Activated CD8-positive, alpha-beta T cell treated with anti-CD3 and anti-CD28 coated beads for 36 hours (primary cell): Measurements from ENCODE around the gene CYP3A5. TPM values are rescaled to one million over a fixed set of nuclear protein-coding genes. Genes with fewer than 3 reads are reported as not detected.

ENCODE experiments used
- ATAC-seq: fragments of 200-7000 bp; cut with Tn5 transposase; one replicate; pipeline ENCODE4 v1.10.0; 2021; ENCODE audit warnings: mild to moderate bottlenecking, moderate library complexity
- CTCF ChIA-PET: fragments of 350-600 bp; sonication (Branson Sonifier 250); formaldehyde crosslinking; loops from one replicate; lab custom pipeline; 2021; ENCODE audit warnings: antibody characterized with exemption; lab: Charles Lee
- POLR2A ChIA-PET: fragments of 350-600 bp; sonication (Branson Sonifier 250); formaldehyde crosslinking; loops from one replicate; lab custom pipeline; 2021; ENCODE audit warnings: antibody characterized with exemption; lab: Charles Lee
- DNase-seq: peaks from one replicate; pipeline ENCODE4 v3.0.0-alpha.2; 2020
- H3K27ac Mint-ChIP-seq: one replicate; pipeline ENCODE4 v1.8.0; 2021; ENCODE audit warnings: mild to moderate bottlenecking, mixed read lengths
- H3K27me3 Mint-ChIP-seq: one replicate; pipeline ENCODE4 v1.8.0; 2021; ENCODE audit warnings: mixed read lengths
- H3K36me3 Mint-ChIP-seq: one replicate; pipeline ENCODE4 v1.8.0; 2021; ENCODE audit warnings: low read depth, mixed read lengths
- H3K4me1 Mint-ChIP-seq: one replicate; pipeline ENCODE4 v1.8.0; 2021; ENCODE audit warnings: low read depth, mixed read lengths
- H3K4me3 Mint-ChIP-seq: one replicate; pipeline ENCODE4 v1.8.0; 2021; ENCODE audit warnings: mild to moderate bottlenecking, moderate library complexity, mixed read lengths
- H3K9me3 Mint-ChIP-seq: one replicate; pipeline ENCODE4 v1.8.0; 2021; ENCODE audit warnings: mixed read lengths
- CTCF ChIP-seq: fragments of 200-600 bp; IDR thresholded peaks from one replicate; pipeline ENCODE4 v1.8.0; 2022; ENCODE audit warnings: antibody characterized with exemption, mild to moderate bottlenecking
- intact Hi-C: fragments of 100-400 bp; cut with micrococcal nuclease; formaldehyde crosslinking; loops from one replicate; pipeline ENCODE4 v1.10.0; 2022
- total RNA-seq, 2 experiments: library from RNA; stranded (reverse); gene quantifications; one replicate each; pipeline ENCODE4 v1.2.3, GENCODE V29; 2021

CYP3A5 gene
- total RNA-seq, 2 experiments from 2014 or later = not detected

- ATAC-seq (no peak), DNase-seq (no peak)
- ChIA-PET CTCF (no interaction called here), POLR2A (interaction anchor here (1.1 to 1.4 kb wide), 2 partner anchors 8 to 17 kb away, joined by 3 read pairs; no protein-coding TSS in a partner anchor)
- no peaks in the 10 kb centered on the region for H3K9me3 Mint-ChIP-seq
- TF ChIP-seq CTCF = no peak
- no peak overlapping the region for H3K27ac Mint-ChIP-seq
- no peaks in the 10 kb centered on the region for H3K36me3 Mint-ChIP-seq
- H3K4me1 Mint-ChIP-seq = no peaks in the 10 kb centered on the region
- intact Hi-C loops = no loop called here
- H3K4me3 Mint-ChIP-seq = no peak overlapping the region
- no peaks in the 10 kb centered on the region for H3K27me3 Mint-ChIP-seq
Observed at GRCh38 chr7:99607548-99607947, 72.2 kb downstream of the CYP3A5 start.

- CTCF ChIA-PET = interaction anchor here (0.9 kb wide), 1 partner anchor 11 kb away, joined by 3 read pairs; the partner anchor contains the start of gene ZSCAN25
- no peak for ATAC-seq
- DNase-seq = no peak
- intact Hi-C loops = no loop called here
- no peaks in the 10 kb centered on the region for H3K36me3 Mint-ChIP-seq
- no peak for TF ChIP-seq CTCF
- no peaks in the 10 kb centered on the region for H3K4me1 Mint-ChIP-seq
- H3K9me3 Mint-ChIP-seq = no peaks in the 10 kb centered on the region
- no peak overlapping the region for H3K27ac Mint-ChIP-seq
- H3K4me3 Mint-ChIP-seq = no peak overlapping the region
- POLR2A ChIA-PET = interaction anchor here (1.4 kb wide), 1 partner anchor 9 kb away, joined by 3 read pairs; no protein-coding TSS in a partner anchor
- no peaks in the 10 kb centered on the region for H3K27me3 Mint-ChIP-seq
Observed at GRCh38 chr7:99606531-99606930, 73.3 kb downstream of the CYP3A5 start.

- Mint-ChIP-seq H3K9me3 (no peaks in the 10 kb centered on the region), H3K4me3 (no peak overlapping the region), H3K36me3 (no peaks in the 10 kb centered on the region), H3K27ac (no peak overlapping the region), H3K27me3 (no peaks in the 10 kb centered on the region), H3K4me1 (no peaks in the 10 kb centered on the region)
- ATAC-seq (no peak), DNase-seq (no peak)
- TF ChIP-seq CTCF = no peak
- intact Hi-C loops = no loop called here
- CTCF ChIA-PET = no interaction called here
- POLR2A ChIA-PET = interaction anchor here (1.5 kb wide), 1 partner anchor 11 kb away, joined by 8 read pairs; the partner anchor contains the start of gene ZSCAN25
Observed at GRCh38 chr7:99605527-99605926, 74.3 kb downstream of the CYP3A5 start.

- no peaks in the 10 kb centered on the region for H3K4me1 Mint-ChIP-seq
- no peak for TF ChIP-seq CTCF
- no peak overlapping the region for H3K27ac Mint-ChIP-seq
- CTCF ChIA-PET = no interaction called here
- H3K4me3 Mint-ChIP-seq = no peak overlapping the region
- no peaks in the 10 kb centered on the region for H3K36me3 Mint-ChIP-seq
- DNase-seq (no peak), ATAC-seq (no peak)
- H3K27me3 Mint-ChIP-seq = no peaks in the 10 kb centered on the region
- intact Hi-C loops = no loop called here
- H3K9me3 Mint-ChIP-seq = no peaks in the 10 kb centered on the region
- POLR2A ChIA-PET = no interaction called here
Observed at GRCh38 chr7:99601656-99602310, 78.0 kb downstream of the CYP3A5 start.

DNA sequence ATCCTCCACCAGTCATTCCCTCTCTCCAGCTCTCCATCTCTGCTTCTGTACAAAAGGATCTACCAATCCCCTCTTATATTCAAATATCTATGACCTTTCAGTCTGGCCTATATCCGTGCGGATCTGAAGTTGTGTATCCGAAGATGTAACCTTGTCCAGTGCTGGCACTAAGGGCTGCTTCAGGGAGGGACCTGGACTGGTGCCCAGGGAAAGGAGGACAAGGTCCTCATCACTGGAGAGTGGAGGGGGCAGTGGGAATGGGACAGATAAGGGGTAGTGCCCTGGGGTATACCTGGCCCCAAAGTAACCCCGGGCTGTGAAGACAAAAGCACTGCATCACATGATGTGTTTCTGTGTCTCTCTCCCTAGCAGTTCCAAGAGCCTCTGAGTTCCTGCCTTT lies 80.0 kb downstream of the CYP3A5 start:
- no peak overlapping the region for H3K27ac Mint-ChIP-seq
- no peaks in the 10 kb centered on the region for H3K4me1 Mint-ChIP-seq
- ChIA-PET POLR2A (no interaction called here), CTCF (no interaction called here)
- no peaks in the 10 kb centered on the region for H3K36me3 Mint-ChIP-seq
- no peaks in the 10 kb centered on the region for H3K9me3 Mint-ChIP-seq
- H3K27me3 Mint-ChIP-seq = no peaks in the 10 kb centered on the region
- DNase-seq = no peak
- no peak for ATAC-seq
- intact Hi-C loops = no loop called here
- no peak overlapping the region for H3K4me3 Mint-ChIP-seq
- no peak for TF ChIP-seq CTCF

Other genes with a start within 250 kb of the CYP3A5 start
- gene PTCD1, start 241.2 kb downstream of the CYP3A5 start, total RNA-seq = 1 to 10 TPM; 7.2 to 8.2 TPM
- gene CPSF4, start 241.1 kb downstream of the CYP3A5 start, total RNA-seq = 10 to 100 TPM; 62.3 to 64.6 TPM
- 100 to 1,000 TPM; 416 to 417 TPM for gene ATP5MF, start 213.8 kb downstream of the CYP3A5 start, total RNA-seq
- 10 to 100 TPM; 18.8 to 19.1 TPM for gene ZNF789, start 207.1 kb downstream of the CYP3A5 start, total RNA-seq
- gene ZNF394, start 179.7 kb downstream of the CYP3A5 start, total RNA-seq = 10 to 100 TPM; 25.9 to 28.0 TPM
- 1 to 10 TPM; 7.6 to 7.9 TPM for gene ZKSCAN5, start 175.3 kb downstream of the CYP3A5 start, total RNA-seq
- gene FAM200A, start 127.9 kb downstream of the CYP3A5 start, total RNA-seq = 1 to 10 TPM; 4.8 to 4.9 TPM
- gene ZNF655, start 121.4 kb downstream of the CYP3A5 start, total RNA-seq = 10 to 100 TPM; 63.0 to 65.2 TPM
- 1 to 10 TPM in 1 of 2 experiments, under 1 TPM in 1; 0.92 to 2.2 TPM for gene TMEM225B, start 81.7 kb downstream of the CYP3A5 start, total RNA-seq
- gene ZSCAN25, start 63.0 kb downstream of the CYP3A5 start, total RNA-seq = 10 to 100 TPM; 31.8 to 35.8 TPM
- not detected for gene CYP3A7, start 55.2 kb upstream of the CYP3A5 start, total RNA-seq
- gene CYP3A4, start 104.2 kb upstream of the CYP3A5 start, total RNA-seq = not detected
- not detected for gene CYP3A43, start 148.0 kb upstream of the CYP3A5 start, total RNA-seq
- not detected for gene OR2AE1, start 197.0 kb upstream of the CYP3A5 start, total RNA-seq
- 10 to 100 TPM; 22.2 to 22.3 TPM for gene TRIM4, start 239.5 kb upstream of the CYP3A5 start, total RNA-seq
- gene GJC3, start 249.6 kb upstream of the CYP3A5 start, total RNA-seq = under 1 TPM; 0.41 to 0.47 TPM